SK-N-SH (cell line): ENCODE results near the gene AAGAB. TPM values are rescaled to one million over a fixed set of nuclear protein-coding genes. Genes with fewer than 3 reads are reported as not detected.

ENCODE experiments used
- CTCF ChIA-PET: fragments of 300-600, 350-600 bp; formaldehyde crosslinking; extraction: SDS; loops from one replicate; lab custom pipeline; 2021; lab: Yijun Ruan, JAX
- POLR2A ChIA-PET: fragments of 350-600 bp; sonication (Branson Sonifier 250); formaldehyde crosslinking; extraction: SDS; loops from one replicate; lab custom pipeline; 2020; ENCODE audit warnings: antibody characterized with exemption, inconsistent platforms; lab: Yijun Ruan, JAX
- DNase-seq: peaks from one replicate; pipeline ENCODE4 v3.0.0; 2012
- H2AFZ ChIP-seq: fragments of 200-600 bp; sonication (generic); 2 replicates; pipeline ENCODE4 v1.8.1; 2016; ENCODE audit warnings: antibody characterized with exemption, mild to moderate bottlenecking, low read depth
- H3F3A ChIP-seq: fragments of 200-600 bp; sonication (generic); replicated peaks from 2 replicates; pipeline ENCODE3; 2016; ENCODE audit warnings: antibody characterized with exemption, mild to moderate bottlenecking; ENCODE audit not compliant: insufficient read depth
- H3K27ac ChIP-seq, 2 experiments: fragments of 200-500 bp in 1 of 2; fragments of 200-600 bp in 1 of 2; sonication (Bioruptor generic) in 1 of 2; sonication (generic), shearing (Covaris generic) in 1 of 2; 2 replicates each; pipeline versions ENCODE4 v1.5.1 to v1.6.1; 2014 to 2016; ENCODE audit warnings: low read depth in 2 of 2, inconsistent platforms in 1 of 2, low read length in 1 of 2, mild to moderate bottlenecking in 1 of 2, mixed read lengths in 1 of 2
- H3K27me3 ChIP-seq: fragments of 200-600 bp; sonication (generic), shearing (Covaris generic); 2 replicates; pipeline ENCODE4 v1.6.1; 2016; ENCODE audit warnings: mixed run types; ENCODE audit not compliant: insufficient read depth
- H3K36me3 ChIP-seq, 2 experiments: fragments of 200-500 bp in 1 of 2; fragments of 200-600 bp in 1 of 2; sonication (Bioruptor generic) in 1 of 2; sonication (generic) in 1 of 2; replicated peaks in 1 of 2; 2 replicates each; pipeline versions ENCODE3 to v1.5.1; 2014 to 2016; ENCODE audit warnings: low read length in 1 of 2, mild to moderate bottlenecking in 1 of 2; ENCODE audit not compliant: insufficient read depth in 2 of 2, control insufficient read depth in 1 of 2
- H3K4me1 ChIP-seq, 2 experiments: fragments of 200-500 bp in 1 of 2; fragments of 200-600 bp in 1 of 2; sonication (Bioruptor generic) in 1 of 2; sonication (generic), shearing (Covaris generic) in 1 of 2; 2 replicates each; pipeline versions ENCODE4 v1.5.1 to v1.6.1; 2014 to 2016; ENCODE audit warnings: low read depth in 1 of 2, low read length in 1 of 2, mixed run types in 1 of 2; ENCODE audit not compliant: insufficient read depth in 2 of 2, control insufficient read depth in 1 of 2
- H3K4me2 ChIP-seq: fragments of 200-600 bp; sonication (generic), shearing (Covaris generic); 2 replicates; pipeline ENCODE4 v1.6.1; 2017; ENCODE audit warnings: mixed run types
- H3K4me3 ChIP-seq, 2 experiments: fragments of 200-500 bp in 1 of 2; fragments of 200-600 bp in 1 of 2; sonication (Bioruptor generic) in 1 of 2; sonication (generic), shearing (Covaris generic) in 1 of 2; 2 replicates each; pipeline versions ENCODE4 v1.5.1 to v1.8.1; 2014 to 2016; ENCODE audit warnings: low read depth in 2 of 2, inconsistent platforms in 1 of 2, low read length in 1 of 2, mild to moderate bottlenecking in 1 of 2, mixed read lengths in 1 of 2, moderate library complexity in 1 of 2
- H3K79me2 ChIP-seq: fragments of 200-600 bp; sonication (generic); 2 replicates; pipeline ENCODE4 v1.8.1; 2017; ENCODE audit warnings: mild to moderate bottlenecking; ENCODE audit not compliant: insufficient read depth
- H3K9ac ChIP-seq: fragments of 200-600 bp; sonication (generic); 2 replicates; pipeline ENCODE4 v1.6.1; 2017; ENCODE audit warnings: mixed run types
- H3K9me2 ChIP-seq: fragments of 200-600 bp; sonication (generic); 2 replicates; pipeline ENCODE4 v1.6.1; 2017; ENCODE audit warnings: mixed run types
- H3K9me3 ChIP-seq: fragments of 200-600 bp; sonication (generic); 2 replicates; pipeline ENCODE4 v1.6.1; 2017; ENCODE audit warnings: mixed run types, mild to moderate bottlenecking, moderate library complexity
- H4K20me1 ChIP-seq: fragments of 200-600 bp; sonication (generic); 2 replicates; pipeline ENCODE4 v1.6.1; 2017; ENCODE audit warnings: mild to moderate bottlenecking, mixed run types; ENCODE audit not compliant: insufficient read depth
- ELF1 ChIP-seq: IDR thresholded peaks from 2 replicates; pipeline ENCODE4 v1.4.0; 2012
- EZH2phosphoT487 ChIP-seq: fragments of 200-600 bp; sonication (generic); IDR thresholded peaks from 2 replicates; pipeline ENCODE4 v1.6.1; 2017; ENCODE audit warnings: low read depth, mixed run types, mild to moderate bottlenecking, antibody characterized with exemption, moderate library complexity, borderline replicate concordance
- FOSL2 ChIP-seq: IDR thresholded peaks from 2 replicates; pipeline ENCODE4 v1.4.0; 2012; ENCODE audit warnings: low read depth, mild to moderate bottlenecking, moderate library complexity, borderline replicate concordance
- FOXJ3 ChIP-seq: sonication (generic); formaldehyde crosslinking; IDR thresholded peaks from 2 replicates; pipeline ENCODE4 v1.5.1; 2020; ENCODE audit warnings: mild to moderate bottlenecking, missing genetic modification reagents
- FOXM1 ChIP-seq: IDR thresholded peaks from 2 replicates; pipeline ENCODE4 v1.4.0; 2012; ENCODE audit warnings: low read depth, mild to moderate bottlenecking
- GABPA ChIP-seq: IDR thresholded peaks from 2 replicates; pipeline ENCODE4 v1.4.0; 2012; ENCODE audit warnings: low read depth, mild to moderate bottlenecking
- GATA2 ChIP-seq: sonication (generic); formaldehyde crosslinking; IDR thresholded peaks from 2 replicates; pipeline ENCODE4 v1.5.0; 2020; ENCODE audit warnings: mild to moderate bottlenecking, missing genetic modification reagents
- JUND ChIP-seq: IDR thresholded peaks from 2 replicates; pipeline ENCODE4 v1.4.0; 2012
- MEF2A ChIP-seq: IDR thresholded peaks from 2 replicates; pipeline ENCODE4 v1.4.0; 2012; ENCODE audit warnings: low read depth, borderline replicate concordance
- NFIC ChIP-seq: IDR thresholded peaks from 2 replicates; pipeline ENCODE4 v1.4.0; 2012; ENCODE audit warnings: borderline replicate concordance
- POLR2AphosphoS5 ChIP-seq: IDR thresholded peaks from 2 replicates; pipeline ENCODE4 v1.6.1; 2012; ENCODE audit warnings: low read depth, low read length
- RAD21 ChIP-seq: IDR thresholded peaks from 2 replicates; pipeline ENCODE4 v1.6.1; 2012; ENCODE audit warnings: mild to moderate bottlenecking, low read length
- RFX5 ChIP-seq: IDR thresholded peaks from 2 replicates; pipeline ENCODE4 v1.6.1; 2012; ENCODE audit warnings: mild to moderate bottlenecking, improper control_type of control experiment, low read length
- RXRA ChIP-seq: IDR thresholded peaks from 2 replicates; pipeline ENCODE4 v1.4.0; 2012; ENCODE audit warnings: low read depth, mild to moderate bottlenecking, borderline replicate concordance
- SIN3A ChIP-seq: IDR thresholded peaks from 2 replicates; pipeline ENCODE4 v1.6.1; 2012; ENCODE audit warnings: low read depth, mild to moderate bottlenecking, low read length, moderate library complexity, borderline replicate concordance
- SMC3 ChIP-seq: IDR thresholded peaks from 2 replicates; pipeline ENCODE4 v1.6.1; 2012; ENCODE audit warnings: low read depth, low read length, improper control_type of control experiment
- WGBS: methylation state at CpG from one replicate; pipeline ENCODE4 v1.1.6; 2017; ENCODE audit warnings: low lambda C conversion rate; 5-methylcytosine and 5-hydroxymethylcytosine counted together
- polyA plus RNA-seq, 3 experiments: library from polyadenylated mRNA; depleted of rRNA; stranded (reverse); fragments of >200 nt; gene quantifications; 2 replicates each; pipeline ENCODE4 v1.2.3, GENCODE V29; 2012
- TF ChIP-seq, protein P1 (sequence below): IDR thresholded peaks from 2 replicates; pipeline ENCODE4 v1.6.1; 2012; ENCODE audit warnings: mild to moderate bottlenecking, low read depth, low read length, moderate library complexity
- TF ChIP-seq, protein P2 (sequence below): IDR thresholded peaks from 2 replicates; pipeline ENCODE4; 2012
- TF ChIP-seq, protein P3 (sequence below): IDR thresholded peaks from 2 replicates; pipeline ENCODE4 v1.4.0; 2012; ENCODE audit warnings: low read depth, borderline replicate concordance
- TF ChIP-seq, protein P4 (sequence below): IDR thresholded peaks from 2 replicates; pipeline ENCODE4 v1.4.0; 2012; ENCODE audit warnings: low read depth

AAGAB gene
- polyA plus RNA-seq, 1 of the 3 experiments (the other 2 are of a cell fraction), result 24.9 TPM

DNA sequence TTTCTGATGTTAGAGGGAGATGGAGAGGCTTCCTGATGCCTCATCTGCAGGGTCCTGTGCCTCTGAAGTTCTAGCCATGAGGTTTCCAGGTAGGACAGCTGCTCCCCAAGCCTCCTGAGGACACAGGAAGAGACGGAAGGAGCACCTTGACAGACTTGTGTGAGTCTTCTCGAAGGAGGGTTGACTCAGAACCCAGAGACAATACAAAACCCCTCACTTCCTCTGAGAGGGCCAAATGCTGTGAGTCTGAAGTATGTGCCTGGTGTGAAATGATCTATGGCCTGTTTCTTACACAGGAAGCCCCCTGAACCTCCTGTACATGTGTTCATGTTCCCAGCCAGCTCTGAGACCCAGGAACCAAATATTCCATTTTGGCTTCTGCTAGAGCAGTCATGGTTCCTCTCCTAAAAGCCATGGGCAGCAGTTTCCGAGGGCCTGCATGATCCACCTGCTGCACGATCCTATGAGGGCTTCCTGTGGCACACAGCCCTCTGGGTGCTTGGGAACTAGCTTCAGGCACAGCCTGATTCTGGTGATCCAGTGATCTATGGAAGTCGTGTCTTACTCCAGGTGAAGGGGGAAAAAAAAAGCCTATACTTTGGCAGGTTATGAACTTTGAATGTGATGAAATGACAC lies 62.2 kb downstream of the AAGAB start:
- Histone ChIP-seq H3K4me1 (peaks cover 11 to 28% of the 10 kb centered on the region in 2 experiments), H3K27me3 (no peaks in the 10 kb centered on the region), H3K36me3 (peaks cover 41 to 51% of the 10 kb centered on the region in 2 experiments), H3K79me2 (no peaks in the 10 kb centered on the region), H3K27ac (no peak overlapping the region), H3K9ac (no peak overlapping the region), H2AFZ (no peak overlapping the region), H3K4me3 (no peak overlapping the region), H4K20me1 (no peaks in the 10 kb centered on the region), H3F3A (peaks cover 13% of the 10 kb centered on the region), H3K4me2 (no peak overlapping the region), H3K9me2 (no peaks in the 10 kb centered on the region), H3K9me3 (no peaks in the 10 kb centered on the region)
- TF ChIP-seq JUND (no peak), SIN3A (no peak), POLR2AphosphoS5 (no peak), EZH2phosphoT487 (no peak), GABPA (no peak), ELF1 (no peak), RFX5 (no peak), MEF2A (no peak), RAD21 (no peak), GATA2 (CRISPR knock-in tag) (no peak), FOXM1 (no peak), FOXJ3 (CRISPR knock-in tag) (no peak), SMC3 (no peak), NFIC (no peak), RXRA (no peak), FOSL2 (no peak)
- TF ChIP-seq, protein P1, sequence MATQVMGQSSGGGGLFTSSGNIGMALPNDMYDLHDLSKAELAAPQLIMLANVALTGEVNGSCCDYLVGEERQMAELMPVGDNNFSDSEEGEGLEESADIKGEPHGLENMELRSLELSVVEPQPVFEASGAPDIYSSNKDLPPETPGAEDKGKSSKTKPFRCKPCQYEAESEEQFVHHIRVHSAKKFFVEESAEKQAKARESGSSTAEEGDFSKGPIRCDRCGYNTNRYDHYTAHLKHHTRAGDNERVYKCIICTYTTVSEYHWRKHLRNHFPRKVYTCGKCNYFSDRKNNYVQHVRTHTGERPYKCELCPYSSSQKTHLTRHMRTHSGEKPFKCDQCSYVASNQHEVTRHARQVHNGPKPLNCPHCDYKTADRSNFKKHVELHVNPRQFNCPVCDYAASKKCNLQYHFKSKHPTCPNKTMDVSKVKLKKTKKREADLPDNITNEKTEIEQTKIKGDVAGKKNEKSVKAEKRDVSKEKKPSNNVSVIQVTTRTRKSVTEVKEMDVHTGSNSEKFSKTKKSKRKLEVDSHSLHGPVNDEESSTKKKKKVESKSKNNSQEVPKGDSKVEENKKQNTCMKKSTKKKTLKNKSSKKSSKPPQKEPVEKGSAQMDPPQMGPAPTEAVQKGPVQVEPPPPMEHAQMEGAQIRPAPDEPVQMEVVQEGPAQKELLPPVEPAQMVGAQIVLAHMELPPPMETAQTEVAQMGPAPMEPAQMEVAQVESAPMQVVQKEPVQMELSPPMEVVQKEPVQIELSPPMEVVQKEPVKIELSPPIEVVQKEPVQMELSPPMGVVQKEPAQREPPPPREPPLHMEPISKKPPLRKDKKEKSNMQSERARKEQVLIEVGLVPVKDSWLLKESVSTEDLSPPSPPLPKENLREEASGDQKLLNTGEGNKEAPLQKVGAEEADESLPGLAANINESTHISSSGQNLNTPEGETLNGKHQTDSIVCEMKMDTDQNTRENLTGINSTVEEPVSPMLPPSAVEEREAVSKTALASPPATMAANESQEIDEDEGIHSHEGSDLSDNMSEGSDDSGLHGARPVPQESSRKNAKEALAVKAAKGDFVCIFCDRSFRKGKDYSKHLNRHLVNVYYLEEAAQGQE, result no peak
- TF ChIP-seq, protein P2, sequence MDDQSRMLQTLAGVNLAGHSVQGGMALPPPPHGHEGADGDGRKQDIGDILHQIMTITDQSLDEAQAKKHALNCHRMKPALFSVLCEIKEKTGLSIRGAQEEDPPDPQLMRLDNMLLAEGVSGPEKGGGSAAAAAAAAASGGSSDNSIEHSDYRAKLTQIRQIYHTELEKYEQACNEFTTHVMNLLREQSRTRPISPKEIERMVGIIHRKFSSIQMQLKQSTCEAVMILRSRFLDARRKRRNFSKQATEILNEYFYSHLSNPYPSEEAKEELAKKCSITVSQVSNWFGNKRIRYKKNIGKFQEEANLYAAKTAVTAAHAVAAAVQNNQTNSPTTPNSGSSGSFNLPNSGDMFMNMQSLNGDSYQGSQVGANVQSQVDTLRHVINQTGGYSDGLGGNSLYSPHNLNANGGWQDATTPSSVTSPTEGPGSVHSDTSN, result no peak
- TF ChIP-seq, protein P3, sequence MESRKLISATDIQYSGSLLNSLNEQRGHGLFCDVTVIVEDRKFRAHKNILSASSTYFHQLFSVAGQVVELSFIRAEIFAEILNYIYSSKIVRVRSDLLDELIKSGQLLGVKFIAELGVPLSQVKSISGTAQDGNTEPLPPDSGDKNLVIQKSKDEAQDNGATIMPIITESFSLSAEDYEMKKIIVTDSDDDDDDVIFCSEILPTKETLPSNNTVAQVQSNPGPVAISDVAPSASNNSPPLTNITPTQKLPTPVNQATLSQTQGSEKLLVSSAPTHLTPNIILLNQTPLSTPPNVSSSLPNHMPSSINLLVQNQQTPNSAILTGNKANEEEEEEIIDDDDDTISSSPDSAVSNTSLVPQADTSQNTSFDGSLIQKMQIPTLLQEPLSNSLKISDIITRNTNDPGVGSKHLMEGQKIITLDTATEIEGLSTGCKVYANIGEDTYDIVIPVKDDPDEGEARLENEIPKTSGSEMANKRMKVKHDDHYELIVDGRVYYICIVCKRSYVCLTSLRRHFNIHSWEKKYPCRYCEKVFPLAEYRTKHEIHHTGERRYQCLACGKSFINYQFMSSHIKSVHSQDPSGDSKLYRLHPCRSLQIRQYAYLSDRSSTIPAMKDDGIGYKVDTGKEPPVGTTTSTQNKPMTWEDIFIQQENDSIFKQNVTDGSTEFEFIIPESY, result no peak
- TF ChIP-seq, protein P4, sequence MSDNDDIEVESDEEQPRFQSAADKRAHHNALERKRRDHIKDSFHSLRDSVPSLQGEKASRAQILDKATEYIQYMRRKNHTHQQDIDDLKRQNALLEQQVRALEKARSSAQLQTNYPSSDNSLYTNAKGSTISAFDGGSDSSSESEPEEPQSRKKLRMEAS, result no peak
- POLR2A ChIA-PET, result no interaction called here
- CTCF ChIA-PET, result interaction anchor here (1.1 to 2.3 kb wide), 2 partner anchors 12 to 246 kb away, joined by 3 to 6 read pairs; no protein-coding TSS in a partner anchor
- 94% methylated on average over 5 of the region's 5 CpGs for WGBS
- no peak for DNase-seq
